ENCODE results near the gene TMEM259.

- TF ChIP-seq POLR2A (IDR thresholded peaks at IDR 0.05) (no peak), CTCF (IDR thresholded peaks at IDR 0.05) (no peak), POLR2AphosphoS5 (IDR thresholded peaks at IDR 0.05) (no peak)
These were observed 46.5 kb upstream of the TMEM259 start for GRCh38 chr19:1067341-1067957.
